HG03108 (cell line): Measurements from ENCODE around the gene AGMO.
"Not testable (repeated sequence)": the region's sequence is repeated elsewhere in the genome, so short reads cannot be mapped to it uniquely, and the experiment has no call there.

Source experiments
- ATAC-seq: cut with Tn5 transposase; IDR thresholded peaks from one replicate; pipeline ENCODE4 v1.9.1; 2021; ENCODE audit warnings: moderate library complexity; ENCODE audit not compliant: unreplicated experiment

AGMO gene

DNA sequence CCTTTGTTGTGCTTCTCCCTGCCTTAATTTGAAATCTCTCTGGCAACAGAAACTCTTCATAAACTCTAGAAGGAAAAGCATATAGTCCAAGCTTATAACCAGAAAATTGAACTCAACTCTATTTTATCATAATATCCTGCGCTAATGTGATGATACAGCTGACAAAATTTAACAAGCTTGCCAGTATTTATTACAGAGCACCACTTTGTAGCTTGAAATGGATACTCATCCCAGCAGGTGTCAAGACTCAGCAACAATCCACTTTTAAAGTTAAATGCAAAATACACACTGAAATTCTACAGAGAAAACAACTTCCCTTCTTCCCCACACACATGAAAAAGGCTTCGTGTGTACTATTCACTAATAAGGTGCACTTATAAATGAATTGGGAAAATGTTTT, 228.9 kb downstream of the AGMO start:
- no peak for ATAC-seq

DNA sequence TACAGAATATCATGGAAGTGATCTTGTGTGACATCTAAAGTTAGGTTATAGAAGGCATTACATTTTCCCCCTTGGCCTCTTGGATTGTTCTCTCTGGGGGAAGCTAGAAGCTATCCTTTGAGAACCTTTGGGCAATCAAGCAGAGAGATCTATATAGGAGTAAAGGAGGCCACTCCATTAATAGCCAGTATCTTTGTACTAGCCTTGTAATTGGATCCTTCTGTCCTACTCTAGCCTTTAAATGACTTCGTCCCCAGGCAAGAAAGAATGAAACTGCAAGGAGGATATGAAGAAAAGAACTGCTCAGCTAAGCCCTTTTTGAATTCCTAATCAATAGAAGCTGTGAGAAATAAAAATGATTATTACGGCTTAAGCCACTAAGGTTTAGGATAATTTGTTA, 230.9 kb downstream of the AGMO start:
- no peak for ATAC-seq

DNA sequence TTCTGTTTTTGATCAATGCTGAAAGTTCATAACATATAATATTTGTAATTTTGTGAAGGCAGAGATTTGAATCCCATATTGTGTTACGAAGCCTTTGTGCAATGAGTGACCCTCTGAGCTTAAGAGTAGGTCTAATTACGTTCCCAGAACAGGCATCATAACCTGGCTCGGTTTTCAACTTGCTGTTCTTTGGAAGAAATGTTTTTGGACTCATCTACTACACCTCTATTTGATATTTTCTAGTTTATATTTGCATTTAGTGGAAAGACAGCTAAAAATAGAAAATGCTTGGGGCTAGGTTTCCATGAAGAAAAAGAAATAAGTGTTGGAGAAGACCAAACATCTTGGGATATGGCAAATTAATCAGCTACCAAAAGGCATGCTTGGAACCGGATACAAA, 234.8 kb downstream of the AGMO start:
- no peak for ATAC-seq

DNA sequence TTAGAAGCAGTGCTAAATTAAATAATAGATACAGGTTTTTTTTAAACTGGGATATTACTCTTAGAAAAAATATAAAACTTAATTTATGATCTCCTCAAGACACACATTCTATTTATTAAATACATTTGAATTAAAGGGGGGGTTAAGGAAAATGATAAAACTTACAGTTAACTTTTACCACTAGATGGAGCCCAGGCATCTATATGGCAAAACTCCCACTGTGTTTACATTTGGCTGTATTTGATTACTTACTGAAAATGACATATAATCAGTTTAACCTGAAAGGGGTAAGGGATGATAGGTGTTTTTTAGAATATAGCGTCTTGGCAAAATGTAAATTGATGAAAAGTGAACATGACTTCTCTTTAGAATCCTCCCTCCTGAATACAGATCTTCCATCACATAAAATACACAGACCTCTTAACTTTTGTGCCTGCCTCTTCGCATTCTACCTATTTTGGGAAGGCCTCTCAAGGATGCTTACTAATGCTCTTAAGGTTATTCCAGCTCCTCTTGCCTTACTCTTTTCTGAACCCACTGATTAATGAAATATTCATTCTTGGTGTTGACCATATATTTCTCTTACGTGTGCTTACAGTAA, 235.7 kb downstream of the AGMO start:
- no peak for ATAC-seq

DNA sequence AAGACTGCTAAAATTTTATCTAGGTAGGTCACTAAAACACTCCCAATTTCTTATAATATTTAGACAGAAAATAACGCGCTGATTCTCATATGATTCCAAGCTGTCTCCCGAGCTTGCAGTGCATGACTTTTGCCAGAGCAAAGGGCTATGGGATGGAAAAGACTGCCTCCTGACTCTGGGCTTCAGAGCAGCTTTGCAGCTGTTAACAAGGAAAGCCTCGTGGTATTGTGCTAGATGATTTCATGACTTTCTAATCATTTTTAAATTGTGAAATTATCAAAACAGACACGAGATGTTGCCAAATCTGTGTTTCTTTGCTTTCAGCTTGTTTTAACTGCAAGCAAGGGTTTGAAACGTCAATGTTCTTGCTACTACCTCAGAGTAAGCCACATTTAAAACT, 238.3 kb downstream of the AGMO start:
- ATAC-seq = no peak

DNA sequence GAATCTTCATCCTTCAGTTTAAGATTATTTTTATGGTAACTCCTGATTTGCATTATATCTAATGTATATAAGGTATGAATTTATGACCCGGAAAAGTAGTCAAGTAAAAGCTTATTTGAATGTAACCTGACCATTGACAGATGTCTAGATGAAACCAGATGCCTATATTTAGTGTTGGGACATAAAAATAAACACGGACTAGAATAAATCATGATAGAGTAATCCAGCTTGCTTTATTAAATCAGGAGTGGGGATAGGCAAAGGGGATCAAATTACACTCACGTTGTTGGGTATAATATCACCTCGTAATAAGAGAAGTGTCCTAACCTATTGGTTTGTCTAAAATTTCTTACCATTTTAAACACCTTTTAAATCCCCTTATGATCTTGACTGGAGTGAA, 244.6 kb downstream of the AGMO start:
- no peak for ATAC-seq

- no peak for ATAC-seq
These were observed 246.1 kb downstream of the AGMO start for GRCh38 chr7:15315678-15316077.

DNA sequence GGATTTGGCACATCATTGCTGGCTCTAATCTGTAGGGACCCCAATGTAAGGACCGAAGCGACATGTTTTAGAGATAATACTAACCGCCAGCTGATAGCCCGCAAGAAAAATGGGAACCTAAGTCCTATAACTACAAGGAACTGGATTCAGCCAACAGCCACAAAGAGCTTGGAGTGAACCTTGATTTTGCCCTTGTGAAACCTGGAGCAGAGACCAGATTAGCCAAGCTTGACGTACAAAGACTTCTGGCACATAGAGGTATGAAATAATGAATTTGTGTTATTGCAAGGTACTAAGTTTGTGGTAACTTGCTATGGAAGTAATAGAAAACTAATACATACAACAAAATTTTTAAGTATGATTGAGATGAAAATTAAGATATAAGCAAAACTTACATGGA, 246.9 kb downstream of the AGMO start:
- no peak for ATAC-seq

- no peak for ATAC-seq
These were observed 248.5 kb downstream of the AGMO start for GRCh38 chr7:15313361-15313760.

DNA sequence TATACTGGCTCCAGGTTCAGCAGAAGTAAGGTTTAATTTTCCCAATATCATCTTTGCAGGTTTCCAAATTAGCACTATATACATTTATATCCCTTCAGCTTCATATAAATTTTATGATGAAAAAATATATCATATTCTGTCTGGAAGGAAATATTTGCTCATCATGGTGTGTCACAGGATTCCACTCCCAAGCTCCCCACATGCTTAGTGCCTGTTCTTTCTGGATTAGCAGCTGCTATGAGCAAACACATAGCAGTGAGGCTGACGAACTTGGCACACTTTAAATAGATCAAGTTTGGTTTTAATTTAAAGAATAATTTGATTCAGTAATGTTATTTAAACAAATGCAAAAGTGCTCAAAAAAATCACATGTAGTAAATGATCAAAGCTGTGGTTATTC, 251.9 kb downstream of the AGMO start:
- no peak for ATAC-seq

DNA sequence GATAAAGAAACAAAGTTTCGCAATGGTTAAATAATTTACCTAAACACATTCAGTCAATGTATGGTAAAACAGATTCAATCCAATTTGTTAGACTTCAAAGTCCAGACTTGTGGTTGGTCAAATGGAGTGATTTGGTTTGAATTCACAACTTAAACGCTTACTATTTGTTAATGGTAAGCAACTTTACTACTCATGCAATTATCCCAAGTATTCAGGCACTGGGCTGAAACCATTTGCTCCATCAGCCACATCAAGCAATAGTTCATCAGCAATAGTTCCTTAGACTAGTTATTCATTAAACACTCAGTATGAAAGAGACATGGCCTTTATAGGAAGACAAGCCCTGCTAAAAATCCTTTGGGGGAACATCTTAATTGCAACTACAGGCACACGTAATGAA, 253.0 kb downstream of the AGMO start:
- no peak for ATAC-seq

- no peak for ATAC-seq
These were observed 255.5 kb downstream of the AGMO start for GRCh38 chr7:15306296-15306695.

DNA sequence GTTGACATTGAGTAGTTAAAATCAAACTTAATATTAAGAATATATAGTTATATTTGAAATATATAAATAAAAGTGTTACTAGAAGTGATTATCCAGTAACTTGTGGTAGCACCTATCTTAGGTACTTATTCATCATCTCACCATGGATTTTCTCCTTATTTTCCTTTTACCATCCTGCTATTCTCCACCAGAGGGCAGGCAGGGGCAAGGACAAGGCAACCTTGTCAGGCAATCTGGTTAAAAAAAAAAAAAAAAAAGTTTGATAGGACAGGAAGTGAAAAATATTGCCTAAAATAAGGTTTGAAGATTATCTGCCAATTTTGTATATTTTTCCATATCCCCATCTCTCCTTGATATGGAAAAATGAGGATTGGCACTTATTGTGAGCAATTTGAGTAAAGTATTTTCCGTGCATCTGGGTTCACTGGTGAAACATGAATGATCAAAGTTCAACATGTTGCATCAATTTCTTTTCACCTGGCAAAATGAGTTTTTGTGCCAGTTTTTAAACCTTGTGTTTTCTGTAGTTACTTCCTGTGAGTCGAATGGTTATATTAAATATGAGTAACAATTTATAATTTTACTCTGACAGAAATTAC, 256.7 kb downstream of the AGMO start:
- no peak for ATAC-seq

GRCh38 chr7:15303357-15303756, 258.5 kb downstream of the AGMO start:
- ATAC-seq = no peak

DNA sequence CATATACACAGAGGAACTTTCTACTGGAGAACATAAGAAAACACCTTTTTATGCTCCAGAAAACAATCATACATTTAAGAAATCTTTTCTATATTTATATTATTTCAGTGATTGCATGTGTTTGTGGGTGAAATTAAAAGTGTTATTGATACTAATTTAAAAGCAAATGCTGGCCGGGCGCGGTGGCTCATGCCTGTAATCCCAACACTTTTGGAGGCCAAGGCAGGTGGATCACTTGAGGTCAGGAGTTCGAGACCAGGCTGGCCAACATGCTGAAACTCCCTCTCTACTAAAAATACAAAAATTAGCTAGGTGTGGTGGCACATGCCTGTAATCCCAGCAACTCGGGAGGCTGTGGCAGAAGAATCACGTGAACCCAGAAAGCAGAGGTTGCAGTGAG, 260.8 kb downstream of the AGMO start:
- ATAC-seq = not testable (repeated sequence)

DNA sequence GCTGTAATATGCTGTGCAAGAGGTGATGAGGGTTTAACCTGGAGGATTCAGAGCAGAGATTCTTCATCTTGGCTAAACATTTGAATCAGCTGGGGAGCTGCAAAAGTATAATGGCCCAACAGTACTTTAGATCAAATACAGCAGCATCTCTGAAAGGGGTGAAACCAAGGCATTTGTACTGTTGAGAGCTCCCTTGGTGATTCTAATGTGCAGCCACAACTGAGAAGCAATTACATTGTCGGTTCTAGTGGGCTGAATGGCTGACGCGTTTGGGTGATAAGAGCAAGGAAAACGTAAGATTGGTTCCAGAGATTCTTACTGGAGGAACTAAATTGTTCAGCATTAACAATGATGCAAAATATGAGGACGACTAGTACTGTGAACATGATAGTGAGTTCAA, 269.7 kb downstream of the AGMO start:
- no peak for ATAC-seq

DNA sequence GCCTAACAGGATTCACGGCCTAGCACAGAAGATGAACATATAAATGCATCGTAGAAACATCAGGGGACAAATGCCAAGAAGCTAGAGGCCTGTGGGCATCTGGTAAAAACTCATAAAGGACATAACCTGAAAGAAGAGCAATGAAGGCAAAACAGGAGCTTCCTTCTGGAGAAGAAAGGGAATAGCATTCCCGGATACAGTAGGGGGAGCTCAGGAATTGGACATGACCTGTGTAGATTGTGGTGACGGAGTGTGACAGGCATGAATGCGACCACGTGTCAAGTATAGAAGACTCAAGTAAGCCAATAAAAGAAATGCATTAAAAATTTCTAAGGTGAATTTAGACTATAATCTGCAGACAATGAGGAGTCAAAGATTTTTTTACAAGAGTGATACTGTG, 270.1 kb downstream of the AGMO start:
- ATAC-seq = no peak

GRCh38 chr7:15288741-15289140, 273.1 kb downstream of the AGMO start:
- no peak for ATAC-seq

DNA sequence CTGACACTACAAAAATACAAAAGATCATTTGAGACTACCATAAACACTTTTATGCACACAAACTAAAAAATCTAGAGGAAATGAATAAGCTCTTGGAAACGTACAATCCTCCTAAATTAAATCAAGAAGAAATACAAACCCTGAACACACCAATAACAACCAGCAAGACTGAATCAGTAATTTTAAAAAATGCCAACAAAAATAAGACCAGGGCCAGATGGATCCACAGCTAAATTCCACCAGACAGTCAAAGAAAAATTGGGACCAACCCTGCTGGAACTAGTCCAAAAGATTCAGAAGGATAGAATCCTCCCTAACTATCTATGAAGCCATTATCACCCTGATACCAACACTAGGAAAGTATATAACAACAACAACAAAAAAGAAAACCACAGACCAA, 277.4 kb downstream of the AGMO start:
- no peak for ATAC-seq

GRCh38 chr7:15280078-15280733, 281.6 kb downstream of the AGMO start:
- no peak for ATAC-seq

- ATAC-seq = no peak
These were observed 282.2 kb downstream of the AGMO start for GRCh38 chr7:15279640-15280039.

GRCh38 chr7:15257689-15258088, 304.1 kb downstream of the AGMO start:
- ATAC-seq = no peak

DNA sequence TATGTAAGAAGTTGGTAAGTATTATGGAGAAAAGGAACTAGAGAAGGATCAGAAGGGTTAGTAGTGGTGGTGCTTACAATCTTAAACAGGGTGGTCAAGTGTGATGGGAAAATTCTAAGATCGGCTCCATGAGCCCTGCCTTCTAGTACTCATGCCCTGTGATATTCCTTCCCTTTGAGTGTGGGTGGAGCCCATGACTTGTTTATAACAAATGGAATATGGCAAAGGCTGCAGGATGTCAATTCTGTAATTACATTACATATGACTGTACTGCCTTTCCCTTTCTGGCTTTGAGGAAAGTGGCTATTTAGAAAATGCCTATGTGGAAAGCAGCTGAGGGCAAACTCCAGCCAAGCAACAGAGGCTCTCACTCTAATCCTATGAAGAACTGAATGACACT, 309.6 kb downstream of the AGMO start:
- no peak for ATAC-seq
